Ovary (tissue), 9 donors: Measurements from ENCODE around the gene WFIKKN2. TPM values are rescaled to one million over a fixed set of nuclear protein-coding genes. Genes with fewer than 3 reads are reported as not detected.

Experiments
- DNase-seq, 5 donors: peaks; one replicate each; pipeline ENCODE4 v3.0.0-alpha.2; 2019 to 2020
- H3K27ac ChIP-seq, 2 donors: fragments of 200-600 bp; one replicate each; pipeline versions ENCODE4 v1.5.1 to v1.8.0; 2019 to 2022
- H3K27me3 ChIP-seq: fragments of 200-600 bp; one replicate; pipeline ENCODE4 v1.8.0; 2022
- H3K36me3 ChIP-seq: fragments of 200-600 bp; sonication (generic); one replicate; pipeline ENCODE4 v1.5.1; 2019
- H3K4me1 ChIP-seq: one replicate; pipeline ENCODE4 v1.8.1; 2013; ENCODE audit warnings: mild to moderate bottlenecking, moderate library complexity; ENCODE audit not compliant: insufficient read depth
- H3K4me3 ChIP-seq: fragments of 200-600 bp; sonication (generic); one replicate; pipeline ENCODE4 v1.5.1; 2017
- H3K9me3 ChIP-seq, 2 donors: fragments of 200-600 bp in 1 of 2; sonication (generic) in 1 of 2; one replicate each; pipeline versions ENCODE4 v1.5.1 to v1.8.1; 2013 to 2019; ENCODE audit warnings: mild to moderate bottlenecking in 1 of 2, moderate library complexity in 1 of 2
- CTCF ChIP-seq, 3 donors: fragments of 450-650 bp in 2 of 3; fragments of 200-600 bp in 1 of 3; IDR thresholded peaks; one replicate each; pipeline versions ENCODE4 v1.5.1 to v1.8.0; 2016 to 2022; ENCODE audit warnings: antibody characterized with exemption in 3 of 3, mild to moderate bottlenecking in 1 of 3
- EP300 ChIP-seq: sonication (generic); formaldehyde crosslinking; IDR thresholded peaks from one replicate; pipeline ENCODE4 v1.6.1; 2017; ENCODE audit warnings: antibody characterized with exemption
- POLR2A ChIP-seq: fragments of 450-650 bp; IDR thresholded peaks from one replicate; pipeline ENCODE4 v1.6.1; 2017; ENCODE audit warnings: antibody characterized with exemption, mild to moderate bottlenecking, moderate library complexity
- WGBS, 3 donors: extraction: QIAGEN DNeasy Blood & Tissue Kit in 1 of 3; methylation state at CpG; one replicate each; pipeline versions ENCODE4 v1.1.5 to v1.1.7; 2013 to 2017; 5-methylcytosine and 5-hydroxymethylcytosine counted together
- intact Hi-C, 4 donors: fragments of 100-400 bp; cut with DNase I; formaldehyde crosslinking; loops; one replicate each; pipeline versions ENCODE4 v1.11.0 to v1.15.1; 2022 to 2023
- polyA plus RNA-seq, 2 donors: library from polyadenylated mRNA; stranded (reverse); fragments of 200-250 nt in 1 of 2; fragments of 350-450 nt in 1 of 2; fragmentation: Illumina TruSeq in 1 of 2; extraction: RNeasy Lipid Tissue Mini Kit (QIAGEN cat#74804) in 1 of 2; gene quantifications; one replicate each; pipeline ENCODE4 v1.2.3, GENCODE V29; 2013 to 2014
- total RNA-seq, 7 donors: library from RNA; depleted of rRNA in 2 of 7; stranded (reverse); fragments of >200 nt in 2 of 7; fragmentation: NEBNext Ultra II Directional in 3 of 7; extraction: Animal tissue kit (Norgen Biotek cat#: 25700) in 3 of 7; gene quantifications; one replicate each; pipeline versions ENCODE4 v1.1.0 to v1.2.4, GENCODE V29; 2016 to 2023
- donor health status: DM: no; HTN: no; CAD: no; lungs with moderate emphysema.
- donor health status: DM: no; HTN: no; CAD: no.
- donor health status: Bipolar disorder and iron deficiency.
- donor health status: DM: yes; HTN: yes; CAD: no.
- donor health status: DM: no; HTN: no; CAD: no.
- donor health status: DM: yes; HTN: yes; CAD: no.

The WFIKKN2 gene
- total and polyA plus RNA-seq, 9 donors: 20.9 to 178 (median 91.3) TPM

GRCh38 chr17:50848711-50849110 lies 13.3 kb downstream of the WFIKKN2 start:
- TF ChIP-seq CTCF (IDR thresholded peaks at IDR 0.05) (no peak), EP300 (no peak), POLR2A (no peak)
- Histone ChIP-seq H3K27ac (no peak overlapping the region), H3K4me1 (no peaks in the 10 kb centered on the region), H3K27me3 (no peaks in the 10 kb centered on the region), H3K4me3 (no peak overlapping the region), H3K9me3 (no peaks in the 10 kb centered on the region), H3K36me3 (no peaks in the 10 kb centered on the region)
- no peak for DNase-seq
- intact Hi-C loops: loop anchor here in 1 of 4 donors (10.0 kb wide), 2 partner anchors 276 to 364 kb away; partner anchors contain the start of gene SPAG9
- 45 to 63% (median 51%) methylated on average over 2 of the region's 2 CpGs for WGBS, 3 donors

GRCh38 chr17:50850640-50851039 lies 15.3 kb downstream of the WFIKKN2 start:
- no peak for DNase-seq
- no peak for TF ChIP-seq CTCF (IDR thresholded peaks at IDR 0.05)
- TF ChIP-seq EP300: no peak
- TF ChIP-seq POLR2A: no peak
- Histone ChIP-seq H3K9me3 (no peaks in the 10 kb centered on the region), H3K36me3 (no peaks in the 10 kb centered on the region), H3K27ac (no peak overlapping the region), H3K4me1 (no peaks in the 10 kb centered on the region), H3K27me3 (no peaks in the 10 kb centered on the region), H3K4me3 (no peak overlapping the region)
- WGBS, 3 donors: 82 to 90% (median 83%) methylated on average over 7 of the region's 7 CpGs
- intact Hi-C loops: loop anchor here in 1 of 4 donors (5.0 kb wide), 1 partner anchor 107 kb away; no protein-coding TSS in a partner anchor

GRCh38 chr17:50853015-50853615 lies 17.7 kb downstream of the WFIKKN2 start:
- WGBS, 3 donors: 86 to 89% (median 87%) methylated on average over 6 of the region's 6 CpGs
- Histone ChIP-seq H3K27me3 (no peaks in the 10 kb centered on the region), H3K4me1 (no peaks in the 10 kb centered on the region), H3K9me3 (no peaks in the 10 kb centered on the region), H3K4me3 (no peak overlapping the region), H3K27ac (peak overlapping the region in 1 of 2 donors; percentile 75), H3K36me3 (no peaks in the 10 kb centered on the region)
- no peak for TF ChIP-seq CTCF (IDR thresholded peaks at IDR 0.05)
- no peak for TF ChIP-seq EP300
- TF ChIP-seq POLR2A: no peak
- intact Hi-C loops: loop anchor here in 3 of 4 donors (2.0 to 5.0 kb wide), 2 partner anchors 104 kb away; no protein-coding TSS in a partner anchor
- DNase-seq: no peak

GRCh38 chr17:50853781-50854180 lies 18.4 kb downstream of the WFIKKN2 start:
- 90 to 92% (median 90%) methylated on average over 6 of the region's 6 CpGs for WGBS, 3 donors
- no peak for TF ChIP-seq POLR2A
- H3K4me1 ChIP-seq: no peaks in the 10 kb centered on the region
- H3K27me3 ChIP-seq: no peaks in the 10 kb centered on the region
- H3K27ac ChIP-seq: no peak overlapping the region
- DNase-seq: no peak
- no peak overlapping the region for H3K4me3 ChIP-seq
- intact Hi-C loops: loop anchor here in 3 of 4 donors (2.0 to 5.0 kb wide), 2 partner anchors 103 to 104 kb away; no protein-coding TSS in a partner anchor
- H3K36me3 ChIP-seq: no peaks in the 10 kb centered on the region
- H3K9me3 ChIP-seq: no peaks in the 10 kb centered on the region

- WGBS, 3 donors: 45 to 67% (median 64%) methylated on average over 6 of the region's 6 CpGs
- intact Hi-C loops: no loop called here
- H3K4me3 ChIP-seq: no peak overlapping the region
- no peaks in the 10 kb centered on the region for H3K36me3 ChIP-seq
- no peak for TF ChIP-seq POLR2A
- no peak for TF ChIP-seq CTCF (IDR thresholded peaks at IDR 0.05)
- no peak for TF ChIP-seq EP300
- no peak overlapping the region for H3K27ac ChIP-seq
- no peaks in the 10 kb centered on the region for H3K4me1 ChIP-seq
- H3K9me3 ChIP-seq: no peaks in the 10 kb centered on the region
- DNase-seq: no peak
- H3K27me3 ChIP-seq: no peaks in the 10 kb centered on the region
Measured at GRCh38 chr17:50855708-50856330, 20.4 kb downstream of the WFIKKN2 start.
